Neural progenitor cell (in vitro differentiated cells): Measurements from ENCODE around the gene PDCL2.

Source experiments
- CTCF ChIP-seq: fragments of 200-600 bp; sonication (generic); IDR thresholded peaks from 2 replicates; pipeline ENCODE4 v1.5.1; 2017; ENCODE audit warnings: antibody characterized with exemption, mild to moderate bottlenecking
- EZH2 ChIP-seq: fragments of 200-600 bp; sonication (generic); IDR thresholded peaks from 2 replicates; pipeline ENCODE4 v1.6.1; 2017; ENCODE audit warnings: antibody characterized with exemption, mild to moderate bottlenecking, moderate library complexity

DNA sequence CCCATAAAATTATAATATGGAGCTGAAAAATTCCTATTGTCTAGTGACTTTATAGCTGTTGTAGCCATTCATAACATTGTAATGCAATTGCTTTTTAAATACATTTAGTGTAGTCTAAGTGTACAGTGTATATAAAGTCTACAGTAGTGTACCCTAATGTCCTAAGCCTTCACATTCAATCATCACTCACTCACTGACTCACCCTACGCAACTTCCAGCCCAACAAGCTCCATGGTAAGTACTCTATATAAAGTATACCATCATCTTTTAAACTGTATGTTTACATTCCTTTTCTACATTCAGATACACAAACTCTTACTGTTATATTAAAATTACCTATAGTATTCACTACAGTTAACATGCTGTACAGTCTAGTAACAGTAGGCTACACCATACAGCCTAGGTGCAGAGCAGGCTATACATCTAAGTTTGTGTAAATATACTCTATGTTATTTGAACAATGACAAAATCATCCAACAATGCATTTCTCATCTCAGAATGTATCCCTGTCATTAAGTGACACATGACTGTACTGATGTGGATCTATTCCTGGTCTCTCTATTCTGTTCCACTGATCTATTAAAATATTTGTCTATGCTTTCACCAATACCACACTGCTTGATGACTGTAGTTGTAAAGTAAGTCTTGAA is 79.0 kb downstream of the PDCL2 start:
- TF ChIP-seq EZH2 (no peak), CTCF (no peak)
